Measurements from ENCODE around the gene PCBP2. TPM values are rescaled to one million over a fixed set of nuclear protein-coding genes. Genes with fewer than 3 reads are reported as not detected.
"Not testable (repeated sequence)": the region's sequence is repeated elsewhere in the genome, so short reads cannot be mapped to it uniquely, and the experiment has no call there.

PCBP2 gene
- 100 to 1,000 TPM; 188 to 782 (median 284) TPM for total RNA-seq

DNA sequence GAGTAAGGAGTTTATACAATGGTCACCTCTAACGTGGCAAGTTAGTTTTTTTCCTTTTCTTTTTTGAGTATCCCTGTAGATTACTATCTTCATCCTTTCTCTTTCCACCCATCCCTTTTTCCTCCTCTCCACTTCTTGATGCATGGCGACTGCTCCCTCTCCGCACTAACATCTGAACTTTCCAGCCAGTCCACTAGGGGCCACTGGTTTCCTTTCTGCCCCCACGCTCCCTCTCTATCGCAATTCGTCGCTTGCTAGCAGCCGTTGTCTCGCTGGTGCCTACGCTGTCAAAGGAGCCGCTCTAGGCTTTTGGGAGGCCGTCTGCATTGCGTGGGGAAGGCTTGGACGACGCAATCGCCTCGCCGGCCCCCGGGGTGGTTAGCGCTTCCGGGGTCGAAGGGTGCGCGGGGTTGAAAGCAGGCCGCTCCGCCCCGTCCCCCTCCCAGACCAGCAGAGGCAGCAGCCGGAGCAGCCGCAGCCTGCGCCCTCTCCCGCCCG lies at the start of gene PCBP2:
PCBP2 (plus strand) TSS at position 442 of the 498 bp plus-strand sequence. CDS start 2,699 bp downstream, outside the sequence.
- 0 to 7% (median 1%) methylated on average over 2 to 11 of the region's 32 CpGs for WGBS, 10 experiments
- Histone ChIP-seq H3K4me1 (replicated peaks in 1 of 2) (peaks cover 7 to 13% of the 10 kb centered on the region in 2 donors), H3K27ac (peak within 1 kb of the TSS; percentile 92 to 95), H3K4me3 (peak within 1 kb of the TSS; percentile 57 to 84 (median 69))
- in situ Hi-C loops (cut with MboI; ENCODE audit: low pct_unique_long_range_greater_than_20kb in 2 of 9, low sequenced_read_pairs in 9 of 9, unreplicated experiment in 9 of 9), result no loop called here
- peak; percentile 87 to 98 (median 96) for ATAC-seq (replicated peaks in 6 of 8)

- ATAC-seq (replicated peaks in 6 of 8); H3K27ac ChIP-seq; H3K4me1 ChIP-seq (replicated peaks in 1 of 2); in situ Hi-C loops (cut with MboI; ENCODE audit: low pct_unique_long_range_greater_than_20kb in 2 of 9, low sequenced_read_pairs in 9 of 9, unreplicated experiment in 9 of 9); H3K4me3 ChIP-seq: not testable (repeated sequence)
- 96 to 100% (median 100%) methylated on average over 1 to 12 of the region's 16 CpGs; no CpG with 5 or more reads in 4 of the 10 experiments for WGBS, 10 experiments
These were observed 49.6 kb upstream of the PCBP2 start for GRCh38 chr12:53402351-53402750.

GRCh38 chr12:53402871-53403270 lies 49.0 kb upstream of the PCBP2 start:
- no peak overlapping the region for H3K4me3 ChIP-seq
- ATAC-seq (replicated peaks in 6 of 8), result no peak
- H3K27ac ChIP-seq, result no peak overlapping the region
- 70 to 100% (median 100%) methylated on average over 1 to 6 of the region's 7 CpGs; no CpG with 5 or more reads in 2 of the 10 experiments for WGBS, 10 experiments
- in situ Hi-C loops (cut with MboI; ENCODE audit: low pct_unique_long_range_greater_than_20kb in 2 of 9, low sequenced_read_pairs in 9 of 9, unreplicated experiment in 9 of 9), result no loop called here
- H3K4me1 ChIP-seq (replicated peaks in 1 of 2), result no peaks in the 10 kb centered on the region

DNA sequence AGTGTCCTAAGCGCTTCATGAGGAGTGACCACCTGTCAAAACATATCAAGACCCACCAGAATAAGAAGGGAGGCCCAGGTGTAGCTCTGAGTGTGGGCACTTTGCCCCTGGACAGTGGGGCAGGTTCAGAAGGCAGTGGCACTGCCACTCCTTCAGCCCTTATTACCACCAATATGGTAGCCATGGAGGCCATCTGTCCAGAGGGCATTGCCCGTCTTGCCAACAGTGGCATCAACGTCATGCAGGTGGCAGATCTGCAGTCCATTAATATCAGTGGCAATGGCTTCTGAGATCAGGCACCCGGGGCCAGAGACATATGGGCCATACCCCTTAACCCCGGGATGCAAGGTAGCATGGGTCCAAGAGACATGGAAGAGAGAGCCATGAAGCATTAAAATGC lies 41.0 kb upstream of the PCBP2 start:
- in situ Hi-C loops (cut with MboI; ENCODE audit: low pct_unique_long_range_greater_than_20kb in 2 of 9, low sequenced_read_pairs in 9 of 9, unreplicated experiment in 9 of 9), result no loop called here
- Histone ChIP-seq H3K4me3 (no peak overlapping the region), H3K27ac (no peak overlapping the region), H3K4me1 (replicated peaks in 1 of 2) (peaks cover 8 to 28% of the 10 kb centered on the region in 2 donors)
- ATAC-seq (replicated peaks in 6 of 8), result no peak
- WGBS, 10 experiments, result 60 to 100% (median 100%) methylated on average over 1 to 2 of the region's 5 CpGs; no CpG with 5 or more reads in 4 of the 10 experiments

GRCh38 chr12:53413485-53414204 lies 38.3 kb upstream of the PCBP2 start:
- WGBS, 10 experiments, result 0 to 100% (median 24%) methylated on average over 1 to 3 of the region's 3 CpGs
- in situ Hi-C loops (cut with MboI; ENCODE audit: low pct_unique_long_range_greater_than_20kb in 2 of 9, low sequenced_read_pairs in 9 of 9, unreplicated experiment in 9 of 9), result no loop called here
- peaks cover 8 to 28% of the 10 kb centered on the region in 2 donors for H3K4me1 ChIP-seq (replicated peaks in 1 of 2)
- H3K27ac ChIP-seq, result no peak overlapping the region
- no peak overlapping the region for H3K4me3 ChIP-seq
- ATAC-seq (replicated peaks in 6 of 8), result peak in 4 of 8 experiments; percentile 15 to 77 (median 72)

- in situ Hi-C loops (cut with MboI; ENCODE audit: low pct_unique_long_range_greater_than_20kb in 2 of 9, low sequenced_read_pairs in 9 of 9, unreplicated experiment in 9 of 9), result no loop called here
- Histone ChIP-seq H3K4me3 (no peak overlapping the region), H3K4me1 (replicated peaks in 1 of 2) (peaks cover 8 to 28% of the 10 kb centered on the region in 2 donors), H3K27ac (peak overlapping the region in 1 of 2 donors; percentile 57)
- ATAC-seq (replicated peaks in 6 of 8), result no peak
- WGBS, 10 experiments, result 20 to 100% (median 76%) methylated on average over 1 to 3 of the region's 3 CpGs; no CpG with 5 or more reads in 2 of the 10 experiments
These were observed 37.0 kb upstream of the PCBP2 start for GRCh38 chr12:53414756-53415417.

DNA sequence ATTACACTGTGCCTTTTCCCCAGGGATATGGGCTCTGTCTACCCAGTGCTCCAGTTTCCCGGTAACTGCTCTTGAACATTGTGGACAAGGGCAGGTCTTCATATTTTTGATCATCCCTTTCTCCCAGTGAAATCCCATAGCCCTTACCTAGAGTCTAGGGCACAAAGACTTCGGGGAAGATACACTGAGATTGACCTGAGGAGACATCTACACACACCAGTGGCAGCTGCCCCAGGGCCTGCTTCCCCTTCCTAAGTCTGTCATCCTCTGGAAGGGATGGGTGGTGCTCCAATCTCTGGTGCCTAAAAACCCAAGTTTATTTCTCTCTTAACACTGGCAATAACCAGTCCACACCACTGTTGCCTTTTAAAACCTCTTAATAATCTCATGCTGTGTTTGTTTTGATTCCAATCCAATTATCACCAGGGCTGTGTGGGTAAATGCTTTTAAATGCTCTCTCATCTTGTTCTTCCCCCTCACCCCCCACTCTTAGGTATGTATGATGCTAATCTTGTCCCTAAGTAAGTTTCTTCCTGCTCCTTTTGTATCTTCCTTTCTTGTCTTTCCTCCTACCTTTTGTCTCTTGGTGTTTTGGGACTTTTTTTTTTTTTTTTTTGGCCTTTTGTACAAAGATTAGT lies 36.0 kb upstream of the PCBP2 start:
- peak in 2 of 8 experiments; percentile 16 to 49 for ATAC-seq (replicated peaks in 6 of 8)
- H3K4me3 ChIP-seq; in situ Hi-C loops (cut with MboI; ENCODE audit: low pct_unique_long_range_greater_than_20kb in 2 of 9, low sequenced_read_pairs in 9 of 9, unreplicated experiment in 9 of 9); H3K27ac ChIP-seq: not testable (repeated sequence)
- 60 to 100% (median 100%) methylated on average over 1 to 2 of the region's 2 CpGs; no CpG with 5 or more reads in 5 of the 10 experiments for WGBS, 10 experiments
- peaks cover 8 to 28% of the 10 kb centered on the region in 2 donors for H3K4me1 ChIP-seq (replicated peaks in 1 of 2)

DNA sequence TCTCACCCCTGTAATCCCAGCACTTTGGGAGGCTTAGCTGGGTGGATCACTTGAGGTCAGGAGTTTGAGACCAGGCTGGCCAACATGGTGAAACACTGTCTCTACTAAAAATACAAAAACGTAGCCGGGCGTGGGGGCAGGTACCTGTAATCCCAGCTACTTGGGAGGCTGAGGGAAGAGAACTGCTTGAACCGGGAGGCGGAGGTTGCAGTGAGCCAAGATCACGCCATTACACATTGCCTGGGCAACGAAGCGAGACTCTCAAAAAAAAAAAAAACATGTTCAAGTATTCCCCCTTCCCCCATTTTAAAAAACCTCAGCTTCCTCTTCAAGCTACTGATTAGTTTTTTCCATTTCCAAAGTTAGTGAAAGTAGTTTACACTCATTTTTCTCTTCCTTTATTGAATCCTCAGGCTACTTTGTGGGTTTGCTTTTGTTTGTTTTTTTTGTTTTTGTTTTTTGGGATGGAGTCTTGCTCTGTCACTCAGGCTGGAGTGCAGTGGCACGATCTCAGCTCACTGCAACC lies 34.5 kb upstream of the PCBP2 start:
- in situ Hi-C loops (cut with MboI; ENCODE audit: low pct_unique_long_range_greater_than_20kb in 2 of 9, low sequenced_read_pairs in 9 of 9, unreplicated experiment in 9 of 9), result not testable (repeated sequence)

DNA sequence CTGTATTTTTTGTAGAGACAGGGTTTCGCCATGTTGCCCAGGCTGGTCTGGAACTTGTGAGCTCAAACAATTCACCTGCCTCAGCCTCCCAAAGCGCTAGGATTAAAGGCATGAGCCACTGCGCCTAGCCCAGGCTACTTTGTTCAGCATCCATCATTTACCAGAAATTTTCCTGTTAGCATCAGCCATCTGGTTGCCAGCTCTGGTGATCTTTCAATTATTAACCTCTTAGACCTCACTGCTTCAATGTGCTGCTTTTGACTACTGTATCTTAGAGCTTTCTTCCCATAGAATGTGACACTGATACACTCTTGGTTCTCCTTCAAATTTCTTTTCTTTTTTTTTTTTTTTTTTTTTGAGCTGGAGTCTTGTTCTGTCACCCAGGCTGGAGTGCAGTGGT lies 33.7 kb upstream of the PCBP2 start:
- no peak for ATAC-seq (replicated peaks in 6 of 8)
- WGBS, 10 experiments, result 40 to 100% (median 90%) methylated on average over 1 to 3 of the region's 3 CpGs; no CpG with 5 or more reads in 3 of the 10 experiments
- no peak overlapping the region for H3K4me3 ChIP-seq
- no peak overlapping the region for H3K27ac ChIP-seq
- in situ Hi-C loops (cut with MboI; ENCODE audit: low pct_unique_long_range_greater_than_20kb in 2 of 9, low sequenced_read_pairs in 9 of 9, unreplicated experiment in 9 of 9), result no loop called here
- peaks cover 0 to 21% of the 10 kb centered on the region in 2 donors for H3K4me1 ChIP-seq (replicated peaks in 1 of 2)

More for the DNA sequence above, 34.5 kb upstream of the PCBP2 start:
- not testable (repeated sequence) for ATAC-seq (replicated peaks in 6 of 8); H3K4me3 ChIP-seq; H3K27ac ChIP-seq
- 29 to 100% (median 95%) methylated on average over 1 to 8 of the region's 9 CpGs; no CpG with 5 or more reads in 2 of the 10 experiments for WGBS, 10 experiments
- peaks cover 7 to 26% of the 10 kb centered on the region in 2 donors for H3K4me1 ChIP-seq (replicated peaks in 1 of 2)

DNA sequence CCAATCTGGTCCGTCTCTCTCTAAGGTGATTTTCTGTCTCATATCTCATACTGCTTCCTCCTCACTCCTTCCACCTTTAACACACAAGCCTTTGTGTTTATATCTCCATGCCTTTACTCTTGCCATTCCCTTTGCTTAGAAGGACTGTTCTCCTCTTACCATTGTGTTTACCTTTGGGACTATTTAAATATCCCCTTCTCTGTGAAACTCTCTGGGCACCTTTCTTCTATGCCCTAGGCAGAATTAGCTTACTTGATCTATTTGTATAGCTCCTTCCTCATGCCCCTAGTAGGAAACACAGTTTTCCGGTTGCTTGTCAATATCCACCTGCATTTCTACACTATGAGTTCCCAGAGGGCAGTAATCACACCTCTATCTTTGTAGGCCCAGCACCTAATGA lies 32.1 kb upstream of the PCBP2 start:
- WGBS, 10 experiments, result 71 to 100% (median 92%) methylated on average over 1 to 2 of the region's 2 CpGs; no CpG with 5 or more reads in 1 of the 10 experiments
- in situ Hi-C loops (cut with MboI; ENCODE audit: low pct_unique_long_range_greater_than_20kb in 2 of 9, low sequenced_read_pairs in 9 of 9, unreplicated experiment in 9 of 9), result loop anchor here in 2 of 9 experiments (10.0 kb wide), 2 partner anchors 65 to 75 kb away; no protein-coding TSS in a partner anchor
- Histone ChIP-seq H3K27ac (no peak overlapping the region), H3K4me3 (no peak overlapping the region), H3K4me1 (replicated peaks in 1 of 2) (peaks cover 1 to 9% of the 10 kb centered on the region in 2 donors)
- no peak for ATAC-seq (replicated peaks in 6 of 8)

GRCh38 chr12:53422247-53422646 lies 29.7 kb upstream of the PCBP2 start:
- WGBS, 10 experiments, result 42 to 98% (median 83%) methylated on average over 1 to 11 of the region's 12 CpGs
- not testable (repeated sequence) for H3K4me1 ChIP-seq (replicated peaks in 1 of 2); H3K27ac ChIP-seq; H3K4me3 ChIP-seq; ATAC-seq (replicated peaks in 6 of 8)
- in situ Hi-C loops (cut with MboI; ENCODE audit: low pct_unique_long_range_greater_than_20kb in 2 of 9, low sequenced_read_pairs in 9 of 9, unreplicated experiment in 9 of 9), result loop anchor here in 2 of 9 experiments (10.0 kb wide), 2 partner anchors 67 to 77 kb away; no protein-coding TSS in a partner anchor

- Histone ChIP-seq H3K4me3 (no peak within 1 kb of the TSS), H3K4me1 (replicated peaks in 1 of 2) (peaks cover 2% of the 10 kb centered on the region in 2 donors), H3K27ac (no peak within 1 kb of the TSS)
- ATAC-seq (replicated peaks in 6 of 8), result no peak
- in situ Hi-C loops (cut with MboI; ENCODE audit: low pct_unique_long_range_greater_than_20kb in 2 of 9, low sequenced_read_pairs in 9 of 9, unreplicated experiment in 9 of 9), result loop anchor here in 2 of 9 experiments (10.0 kb wide), 2 partner anchors 69 to 79 kb away; no protein-coding TSS in a partner anchor
- WGBS, 10 experiments, result no CpG with 5 or more reads among the region's 1 CpG
These were observed 28.3 kb upstream of the PCBP2 start, which contains the start of gene AMHR2 for GRCh38 chr12:53423597-53423996. Gene AMHR2, plus strand, starts transcription at chr12:53423855. Its CDS starts 80 bp downstream, at chr12:53423935.
